Tibial artery (tissue), 4 donors: Measurements from ENCODE around the gene SLC7A9.

ENCODE experiments used
- DNase-seq, 2 donors: peaks; one replicate each; pipeline ENCODE4 v3.0.0-alpha.2; 2019
- H3K27ac ChIP-seq, 2 donors: fragments of 200-600 bp; sonication (generic) in 1 of 2; 1 replicate in 1 of 2; 2 replicates in 1 of 2; pipeline ENCODE4 v1.5.1; 2018 to 2019; ENCODE audit warnings: mild to moderate bottlenecking in 1 of 2
- H3K27me3 ChIP-seq, 2 donors: fragments of 200-600 bp; sonication (generic) in 1 of 2; one replicate each; pipeline versions ENCODE4 v1.5.1 to v1.6.0; 2016 to 2019
- H3K36me3 ChIP-seq, 3 donors: fragments of 200-600 bp; sonication (generic) in 2 of 3; one replicate each; pipeline ENCODE4 v1.5.1; 2016 to 2019; ENCODE audit warnings: mild to moderate bottlenecking in 2 of 3
- H3K4me1 ChIP-seq, 4 donors: fragments of 200-600 bp; sonication (generic) in 2 of 4; 1 replicate in 3 of 4; 2 replicates in 1 of 4; pipeline ENCODE4 v1.5.1; 2016 to 2019
- H3K4me3 ChIP-seq, 2 donors: fragments of 200-600 bp; sonication (generic) in 1 of 2; 1 replicate in 1 of 2; 2 replicates in 1 of 2; pipeline ENCODE4 v1.5.1; 2018 to 2019; ENCODE audit warnings: mild to moderate bottlenecking in 2 of 2
- H3K9me3 ChIP-seq, 3 donors: fragments of 200-600 bp; sonication (generic) in 1 of 3; one replicate each; pipeline ENCODE4 v1.5.1; 2016 to 2019
- intact Hi-C: fragments of 100-400 bp; cut with DNase I; formaldehyde crosslinking; loops from one replicate; pipeline ENCODE4 v1.15.0; 2023; ENCODE audit warnings: low total_unique reads
- TF ChIP-seq, protein P1 (sequence below), 2 experiments: fragments of 200-600 bp in 1 of 2; fragments of 450-650 bp in 1 of 2; IDR thresholded peaks; one replicate each; pipeline ENCODE4 v1.5.1; 2017 to 2019; ENCODE audit warnings: antibody characterized with exemption in 2 of 2, mild to moderate bottlenecking in 1 of 2, moderate library complexity in 1 of 2

The SLC7A9 gene

DNA sequence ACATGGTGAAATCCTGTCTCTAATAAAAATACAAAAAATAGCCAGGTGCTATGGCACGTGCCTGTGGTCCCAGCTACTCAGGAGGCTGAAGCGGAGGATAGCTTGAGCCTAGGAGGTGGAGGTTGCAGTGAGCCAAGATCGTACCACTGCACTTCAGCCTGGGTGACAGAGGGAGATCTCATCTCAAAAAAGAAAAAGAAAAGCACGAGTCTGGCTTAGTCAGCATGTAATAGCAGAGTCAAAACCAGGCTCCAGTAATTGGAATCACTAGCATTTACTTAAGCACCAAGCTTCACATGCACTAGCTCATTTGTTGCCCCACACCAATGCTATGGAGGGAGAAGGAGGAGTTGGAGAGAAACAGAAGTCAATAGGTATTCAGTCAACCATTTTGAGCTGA, 41.9 kb upstream of the SLC7A9 start:
- no peak overlapping the region for H3K4me3 ChIP-seq
- no peaks in the 10 kb centered on the region for H3K27me3 ChIP-seq
- no peaks in the 10 kb centered on the region for H3K9me3 ChIP-seq
- TF ChIP-seq, protein P1, sequence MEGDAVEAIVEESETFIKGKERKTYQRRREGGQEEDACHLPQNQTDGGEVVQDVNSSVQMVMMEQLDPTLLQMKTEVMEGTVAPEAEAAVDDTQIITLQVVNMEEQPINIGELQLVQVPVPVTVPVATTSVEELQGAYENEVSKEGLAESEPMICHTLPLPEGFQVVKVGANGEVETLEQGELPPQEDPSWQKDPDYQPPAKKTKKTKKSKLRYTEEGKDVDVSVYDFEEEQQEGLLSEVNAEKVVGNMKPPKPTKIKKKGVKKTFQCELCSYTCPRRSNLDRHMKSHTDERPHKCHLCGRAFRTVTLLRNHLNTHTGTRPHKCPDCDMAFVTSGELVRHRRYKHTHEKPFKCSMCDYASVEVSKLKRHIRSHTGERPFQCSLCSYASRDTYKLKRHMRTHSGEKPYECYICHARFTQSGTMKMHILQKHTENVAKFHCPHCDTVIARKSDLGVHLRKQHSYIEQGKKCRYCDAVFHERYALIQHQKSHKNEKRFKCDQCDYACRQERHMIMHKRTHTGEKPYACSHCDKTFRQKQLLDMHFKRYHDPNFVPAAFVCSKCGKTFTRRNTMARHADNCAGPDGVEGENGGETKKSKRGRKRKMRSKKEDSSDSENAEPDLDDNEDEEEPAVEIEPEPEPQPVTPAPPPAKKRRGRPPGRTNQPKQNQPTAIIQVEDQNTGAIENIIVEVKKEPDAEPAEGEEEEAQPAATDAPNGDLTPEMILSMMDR (IDR thresholded peaks at IDR 0.05) = no peak
- no peaks in the 10 kb centered on the region for H3K4me1 ChIP-seq
- no peak for DNase-seq
- intact Hi-C loops = no loop called here
- no peak overlapping the region for H3K27ac ChIP-seq
- H3K36me3 ChIP-seq = peaks cover 60 to 79% (median 63%) of the 10 kb centered on the region in 3 donors

DNA sequence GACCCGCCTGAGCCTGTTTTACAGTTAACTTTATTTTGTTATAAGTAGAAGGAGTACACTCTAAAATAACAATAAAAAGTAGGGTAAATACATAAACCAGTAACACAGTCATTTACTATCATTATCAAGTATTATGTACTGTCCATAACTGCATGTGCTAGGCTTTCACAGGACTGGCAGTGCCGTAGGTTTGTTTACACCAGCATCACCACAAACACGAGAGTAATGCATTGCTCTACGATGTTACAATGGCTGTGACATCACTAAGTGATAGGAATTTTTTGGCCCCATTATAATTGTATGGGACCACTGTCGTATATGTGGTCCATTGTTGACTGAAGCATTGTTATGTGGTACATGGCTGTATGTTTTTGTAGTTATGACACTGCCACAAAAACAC, 41.3 kb upstream of the SLC7A9 start:
- intact Hi-C loops = no loop called here

DNA sequence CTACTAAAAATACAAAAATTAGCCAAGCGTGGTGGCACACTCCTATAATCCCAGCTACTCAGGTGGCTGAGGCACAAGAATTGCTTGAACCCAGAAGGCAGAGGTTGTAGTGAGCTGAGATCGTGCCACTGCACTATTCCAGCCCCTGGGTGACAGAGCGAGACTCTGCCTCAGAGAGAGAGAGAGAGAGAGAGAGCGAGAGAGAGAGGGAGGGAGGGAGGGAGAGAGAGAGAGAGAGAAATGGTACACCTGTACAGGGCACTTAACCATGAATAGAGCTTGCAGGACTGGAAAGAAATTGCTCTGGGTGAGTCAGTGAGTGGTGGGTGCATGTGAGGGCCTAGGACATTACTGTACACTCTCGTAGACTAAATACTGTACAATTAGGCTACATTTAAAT, 40.5 kb upstream of the SLC7A9 start:
- TF ChIP-seq, protein P1 (IDR thresholded peaks at IDR 0.05) = no peak
- no peak overlapping the region for H3K27ac ChIP-seq
- no peak for DNase-seq
- intact Hi-C loops = no loop called here
- peaks cover 0 to 9% (median 8%) of the 10 kb centered on the region in 3 donors for H3K9me3 ChIP-seq
- H3K4me3 ChIP-seq = no peak overlapping the region
- peaks cover 60 to 78% (median 62%) of the 10 kb centered on the region in 3 donors for H3K36me3 ChIP-seq
- no peaks in the 10 kb centered on the region for H3K27me3 ChIP-seq
- H3K4me1 ChIP-seq = no peaks in the 10 kb centered on the region

More for the DNA sequence above, 41.3 kb upstream of the SLC7A9 start:
- Histone ChIP-seq H3K27me3 (no peaks in the 10 kb centered on the region), H3K36me3 (peaks cover 60 to 78% (median 63%) of the 10 kb centered on the region in 3 donors), H3K4me3 (no peak overlapping the region), H3K9me3 (peaks cover 0 to 4% (median 3%) of the 10 kb centered on the region in 3 donors), H3K27ac (no peak overlapping the region), H3K4me1 (no peaks in the 10 kb centered on the region)
- DNase-seq = no peak
- TF ChIP-seq, protein P1 (IDR thresholded peaks at IDR 0.05) = no peak

DNA sequence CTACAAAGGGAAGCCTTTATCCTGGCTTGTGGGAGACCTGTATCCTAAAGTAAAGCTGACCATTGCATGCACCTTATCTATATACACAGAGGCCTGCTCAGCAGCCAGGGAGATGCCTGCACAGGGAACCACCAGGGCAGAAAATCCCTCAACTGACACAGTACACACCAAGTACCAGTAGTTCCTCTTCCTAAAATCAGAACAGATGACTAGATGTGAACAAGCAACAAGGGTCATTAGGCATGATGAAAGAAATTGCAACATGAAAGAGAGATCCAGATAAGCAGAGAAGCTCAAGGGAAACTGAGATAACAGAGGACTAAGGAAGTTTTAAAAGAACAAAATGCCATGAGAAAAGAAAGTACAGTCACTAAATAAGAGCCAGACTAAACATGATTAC, 39.7 kb upstream of the SLC7A9 start:
- no peaks in the 10 kb centered on the region for H3K4me1 ChIP-seq
- peaks cover 54 to 76% (median 61%) of the 10 kb centered on the region in 3 donors for H3K36me3 ChIP-seq
- intact Hi-C loops = no loop called here
- no peak for DNase-seq
- TF ChIP-seq, protein P1 (IDR thresholded peaks at IDR 0.05) = no peak
- H3K27me3 ChIP-seq = no peaks in the 10 kb centered on the region
- peaks cover 0 to 9% (median 8%) of the 10 kb centered on the region in 3 donors for H3K9me3 ChIP-seq
- no peak overlapping the region for H3K27ac ChIP-seq
- no peak overlapping the region for H3K4me3 ChIP-seq

DNA sequence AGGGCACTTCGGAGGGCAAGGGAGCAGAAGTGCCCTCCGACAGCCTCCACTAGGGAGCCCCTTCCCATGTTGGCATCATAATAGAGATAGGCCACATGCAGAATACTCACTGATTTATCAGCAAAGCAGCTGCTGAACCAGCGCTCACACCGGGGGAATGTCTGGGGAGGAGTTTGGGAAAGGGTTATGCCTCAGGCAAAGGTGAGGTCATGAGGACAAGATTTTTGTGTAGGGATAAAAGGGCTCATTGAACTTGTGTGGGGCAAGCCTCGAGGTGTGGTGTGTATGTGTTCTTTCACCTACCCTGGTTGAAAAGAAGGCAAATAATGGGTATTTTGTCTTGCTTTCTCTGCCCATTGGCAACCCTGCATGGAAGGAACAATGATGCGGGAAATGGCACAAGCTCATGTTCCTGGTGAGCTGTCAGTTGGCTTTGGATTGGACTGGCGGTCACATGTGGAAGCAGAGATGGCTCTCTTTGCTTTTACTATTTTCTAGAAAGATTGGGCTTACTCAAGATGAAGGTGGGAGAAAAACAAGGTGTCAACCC, 39.1 kb upstream of the SLC7A9 start:
- no peak for DNase-seq
- Histone ChIP-seq H3K27ac (no peak overlapping the region), H3K4me1 (no peaks in the 10 kb centered on the region), H3K9me3 (peaks cover 0 to 9% (median 8%) of the 10 kb centered on the region in 3 donors), H3K27me3 (no peaks in the 10 kb centered on the region), H3K36me3 (peaks cover 48 to 73% (median 55%) of the 10 kb centered on the region in 3 donors), H3K4me3 (no peak overlapping the region)
- TF ChIP-seq, protein P1 (IDR thresholded peaks at IDR 0.05) = no peak
- intact Hi-C loops = no loop called here
